H1 (cell line): ENCODE results near the gene SP7. TPM values are rescaled to one million over a fixed set of nuclear protein-coding genes. Genes with fewer than 3 reads are reported as not detected.

Experiments
- CTCF ChIA-PET: fragments of 300-600 bp; sonication (Branson Sonifier 250); formaldehyde crosslinking; loops from one replicate; lab custom pipeline; 2021; ENCODE audit not compliant: partially characterized antibody; lab: Charles Lee
- POLR2A ChIA-PET: fragments of 300-600 bp; sonication (Branson Sonifier 250); formaldehyde crosslinking; loops from one replicate; lab custom pipeline; 2021; ENCODE audit warnings: inconsistent platforms; ENCODE audit not compliant: partially characterized antibody; lab: Charles Lee
- DNase-seq, 2 experiments: peaks; one replicate each; pipeline versions ENCODE4 v3.0.0 to v3.0.0-alpha.2; 2010 to 2022; ENCODE audit warnings: low spot score in 2 of 2, low read depth in 1 of 2, mixed read lengths in 1 of 2
- FAIRE-seq: peaks from 2 replicates; lab custom pipeline; 2011; peaks lifted over from hg19 to GRCh38; lab: Jason Lieb, UNC
- H2AFZ ChIP-seq: 2 replicates; pipeline ENCODE4 v1.8.1; 2012; ENCODE audit warnings: low read length, inconsistent platforms
- H2AK5ac ChIP-seq: 2 replicates; pipeline ENCODE4 v1.6.1; 2013; ENCODE audit warnings: low read depth, low read length
- H2BK120ac ChIP-seq: replicated peaks from 2 replicates; pipeline ENCODE3; 2013; ENCODE audit warnings: low read depth, low read length, inconsistent platforms
- H2BK12ac ChIP-seq: 2 replicates; pipeline ENCODE4 v1.6.1; 2013; ENCODE audit warnings: low read depth, low read length
- H2BK15ac ChIP-seq: 2 replicates; pipeline ENCODE4 v1.6.1; 2013; ENCODE audit warnings: low read length
- H2BK20ac ChIP-seq: 2 replicates; pipeline ENCODE4 v1.6.1; 2013; ENCODE audit warnings: low read length
- H2BK5ac ChIP-seq: 2 replicates; pipeline ENCODE4 v1.6.1; 2013; ENCODE audit warnings: low read depth, low read length
- H3K14ac ChIP-seq: 2 replicates; pipeline ENCODE4 v1.6.1; 2013; ENCODE audit warnings: inconsistent platforms; ENCODE audit not compliant: insufficient read length
- H3K18ac ChIP-seq: 2 replicates; pipeline ENCODE4 v1.6.1; 2013; ENCODE audit warnings: low read length; ENCODE audit errors: extremely low read depth
- H3K23ac ChIP-seq: 2 replicates; pipeline ENCODE4 v1.6.1; 2013; ENCODE audit warnings: inconsistent platforms; ENCODE audit not compliant: insufficient read length
- H3K23me2 ChIP-seq: 2 replicates; pipeline ENCODE4 v1.6.1; 2013; ENCODE audit warnings: low read depth, low read length
- H3K27ac ChIP-seq: 2 replicates; pipeline ENCODE4 v1.6.1; 2011; ENCODE audit warnings: low read depth, low read length, inconsistent platforms
- H3K27me3 ChIP-seq, 4 experiments: replicated peaks in 1 of 4; 1 replicate in 1 of 4; 2 replicates in 3 of 4; pipeline versions ENCODE4 v1.6.1 to v1.8.1; 2011 to 2013; ENCODE audit warnings: low read length in 3 of 4, mild to moderate bottlenecking in 3 of 4, inconsistent platforms in 2 of 4, mixed read lengths in 2 of 4, moderate library complexity in 1 of 4; ENCODE audit not compliant: control insufficient read depth in 3 of 4, insufficient read depth in 3 of 4; ENCODE audit errors: extremely low read depth in 1 of 4
- H3K36me3 ChIP-seq, 4 experiments: 2 replicates each; pipeline versions ENCODE4 v1.6.1 to v1.8.1; 2011 to 2013; ENCODE audit warnings: mild to moderate bottlenecking in 4 of 4, low read length in 3 of 4, moderate library complexity in 2 of 4, control low read depth in 1 of 4, inconsistent platforms in 1 of 4; ENCODE audit not compliant: insufficient read depth in 4 of 4, control insufficient read depth in 2 of 4
- H3K4ac ChIP-seq: replicated peaks from 2 replicates; pipeline ENCODE3; 2013; ENCODE audit warnings: low read length, low read depth, mixed read lengths, inconsistent platforms; ENCODE audit not compliant: insufficient read length
- H3K4me1 ChIP-seq, 4 experiments: replicated peaks in 1 of 4; 1 replicate in 1 of 4; 2 replicates in 3 of 4; pipeline versions ENCODE4 v1.6.1 to v1.8.1; 2011 to 2013; ENCODE audit warnings: low read length in 3 of 4, inconsistent platforms in 2 of 4, mixed read lengths in 1 of 4; ENCODE audit not compliant: insufficient read depth in 4 of 4, control insufficient read depth in 3 of 4
- H3K4me2 ChIP-seq, 2 experiments: 2 replicates each; pipeline versions ENCODE4 v1.6.1 to v1.8.1; 2011 to 2013; ENCODE audit warnings: low read depth in 2 of 2, low read length in 2 of 2, control low read depth in 1 of 2, inconsistent platforms in 1 of 2, mild to moderate bottlenecking in 1 of 2; ENCODE audit not compliant: insufficient read depth in 1 of 2
- H3K4me3 ChIP-seq, 4 experiments: fragments of 200-600, 300-600 bp in 1 of 4; sonication (generic), shearing (Covaris generic), sonication (Bioruptor Twin) in 1 of 4; 2 replicates each; pipeline versions ENCODE4 v1.5.1 to v1.8.1; 2011 to 2016; ENCODE audit warnings: low read length in 4 of 4, low read depth in 3 of 4, control low read depth in 2 of 4, inconsistent platforms in 2 of 4, mild to moderate bottlenecking in 2 of 4, mixed read lengths in 1 of 4, moderate library complexity in 1 of 4; ENCODE audit not compliant: insufficient read depth in 2 of 4; ENCODE audit errors: extremely low read depth in 1 of 4
- H3K56ac ChIP-seq: replicated peaks from 2 replicates; pipeline ENCODE3; 2013; ENCODE audit warnings: low read depth, mild to moderate bottlenecking, mixed read lengths, low read length, inconsistent platforms; ENCODE audit not compliant: insufficient read length
- H3K79me1 ChIP-seq: 2 replicates; pipeline ENCODE4 v1.6.1; 2013; ENCODE audit warnings: low read depth, low read length, control low read depth
- H3K79me2 ChIP-seq, 2 experiments: 2 replicates each; pipeline versions ENCODE4 v1.6.1 to v1.8.1; 2012 to 2013; ENCODE audit warnings: low read length in 2 of 2, mild to moderate bottlenecking in 2 of 2, inconsistent platforms in 1 of 2; ENCODE audit not compliant: insufficient read depth in 2 of 2, control insufficient read depth in 1 of 2
- H3K9ac ChIP-seq, 4 experiments: replicated peaks in 1 of 4; 1 replicate in 1 of 4; 2 replicates in 3 of 4; pipeline versions ENCODE4 v1.6.1 to v1.8.1; 2011 to 2013; ENCODE audit warnings: low read depth in 3 of 4, low read length in 3 of 4, control low read depth in 2 of 4, mild to moderate bottlenecking in 2 of 4, moderate library complexity in 2 of 4, inconsistent platforms in 1 of 4; ENCODE audit errors: extremely low read depth in 1 of 4
- H3K9me3 ChIP-seq, 2 experiments: 2 replicates each; pipeline versions ENCODE4 v1.6.1 to v1.8.1; 2012 to 2013; ENCODE audit warnings: mild to moderate bottlenecking in 2 of 2, moderate library complexity in 2 of 2, control low read depth in 1 of 2, inconsistent platforms in 1 of 2, low read depth in 1 of 2, low read length in 1 of 2, mixed read lengths in 1 of 2; ENCODE audit not compliant: insufficient read depth in 2 of 2
- H4K20me1 ChIP-seq, 2 experiments: replicated peaks in 1 of 2; 2 replicates each; pipeline versions ENCODE3 to v1.8.1; 2011 to 2013; ENCODE audit warnings: inconsistent platforms in 2 of 2, low read length in 2 of 2, mild to moderate bottlenecking in 1 of 2; ENCODE audit not compliant: insufficient read depth in 2 of 2, control insufficient read depth in 1 of 2
- H4K5ac ChIP-seq: 2 replicates; pipeline ENCODE4 v1.6.1; 2013; ENCODE audit warnings: low read length, low read depth, mixed read lengths, inconsistent platforms; ENCODE audit not compliant: insufficient read length
- H4K8ac ChIP-seq: 2 replicates; pipeline ENCODE4 v1.8.0; 2013; ENCODE audit warnings: mild to moderate bottlenecking, moderate library complexity, low read length, inconsistent platforms; ENCODE audit not compliant: insufficient read depth; ENCODE audit errors: extremely low read depth
- H4K91ac ChIP-seq: replicated peaks from 2 replicates; pipeline ENCODE3; 2013; ENCODE audit warnings: low read length, mixed read lengths, inconsistent platforms; ENCODE audit not compliant: insufficient read length
- ASH2L ChIP-seq: fragments of 200-600, 300-600 bp; sonication (generic); IDR thresholded peaks from one replicate; pipeline ENCODE4 v1.7.1; 2017; ENCODE audit warnings: low read length
- BRCA1 ChIP-seq: IDR thresholded peaks from 2 replicates; pipeline ENCODE4 v1.6.1; 2012; ENCODE audit warnings: low read depth, low read length, improper control_type of control experiment
- CBX8 ChIP-seq: fragments of 300-800, 300-1000 bp; sonication (generic); IDR thresholded peaks from 2 replicates; pipeline ENCODE4 v1.7.1; 2016; ENCODE audit warnings: low read depth, low read length, borderline replicate concordance
- CTBP2 ChIP-seq: IDR thresholded peaks from 2 replicates; pipeline ENCODE4 v1.7.0; 2011; ENCODE audit warnings: borderline replicate concordance, mild to moderate bottlenecking, moderate library complexity, mixed read lengths, low read length; ENCODE audit not compliant: insufficient read depth, insufficient read length
- JUND ChIP-seq: IDR thresholded peaks from 2 replicates; pipeline ENCODE4 v1.6.1; 2011; ENCODE audit warnings: mild to moderate bottlenecking, improper control_type of control experiment, low read length
- KDM5A ChIP-seq: fragments of 200-600 bp; IDR thresholded peaks from 2 replicates; pipeline ENCODE4 v1.7.1; 2012; ENCODE audit warnings: mild to moderate bottlenecking, low read length, inconsistent platforms, mixed read lengths
- NANOG ChIP-seq: IDR thresholded peaks from 2 replicates; pipeline ENCODE4 v1.6.1; 2011; ENCODE audit warnings: low read length, low read depth, mild to moderate bottlenecking, inconsistent platforms; ENCODE audit not compliant: insufficient read depth, poor library complexity, severe bottlenecking
- RAD21 ChIP-seq, 2 experiments: IDR thresholded peaks in 1 of 2; conservative IDR thresholded peaks in 1 of 2; 2 replicates each; pipeline ENCODE4 v1.6.1; 2011; ENCODE audit warnings: low read depth in 2 of 2, low read length in 2 of 2, improper control_type of control experiment in 1 of 2, inconsistent platforms in 1 of 2, mild to moderate bottlenecking in 1 of 2, moderate library complexity in 1 of 2
- RFX5 ChIP-seq: IDR thresholded peaks from 2 replicates; pipeline ENCODE4 v1.6.1; 2011; ENCODE audit warnings: low read depth, low read length, improper control_type of control experiment, borderline replicate concordance
- SIN3A ChIP-seq, 2 experiments: IDR thresholded peaks in 1 of 2; conservative IDR thresholded peaks in 1 of 2; 2 replicates each; pipeline ENCODE4 v1.6.1; 2011 to 2012; ENCODE audit warnings: low read length in 2 of 2, improper control_type of control experiment in 1 of 2, low read depth in 1 of 2, mild to moderate bottlenecking in 1 of 2
- SIRT6 ChIP-seq: IDR thresholded peaks from one replicate; pipeline ENCODE4 v1.7.1; 2012; ENCODE audit warnings: low read length, inconsistent platforms
- SP4 ChIP-seq: IDR thresholded peaks from 2 replicates; pipeline ENCODE4 v1.6.1; 2012; ENCODE audit warnings: low read length, inconsistent platforms
- TAF1 ChIP-seq: IDR thresholded peaks from 2 replicates; pipeline ENCODE4 v1.6.1; 2011; ENCODE audit warnings: mild to moderate bottlenecking, low read depth, low read length
- WGBS, 2 experiments: shearing (Covaris generic) in 1 of 2; methylation state at CpG; one replicate each; pipeline versions ENCODE4 v1.1.6 to v1.1.7; 2013 to 2015; ENCODE audit warnings: low lambda C conversion rate in 2 of 2, mixed read lengths in 2 of 2, inconsistent platforms in 1 of 2, low coverage in 1 of 2, missing lambda C conversion rate in 1 of 2; ENCODE audit not compliant: insufficient replicate concordance in 2 of 2, insufficient coverage in 1 of 2, insufficient read length in 1 of 2; ENCODE audit errors: extremely low coverage in 1 of 2, missing lambda C conversion rate in 1 of 2; 5-methylcytosine and 5-hydroxymethylcytosine counted together
- polyA plus RNA-seq, 7 experiments: library from polyadenylated mRNA; depleted of rRNA in 3 of 7; stranded (reverse) in 5 of 7; unstranded in 2 of 7; fragments of >200 nt in 5 of 7; fragments of 200-250 nt in 2 of 7; gene quantifications; 1 replicate in 5 of 7; 2 replicates in 1 of 7; 4 replicates in 1 of 7; pipeline versions ENCODE4 v1.2.1 to v1.2.3, GENCODE V29; 2011 to 2013; ENCODE audit warnings: missing spikeins in 2 of 7, mixed read lengths in 2 of 7
- total RNA-seq: library from RNA; stranded (reverse); fragmentation: NEBNext Ultra II Directional; extraction: Animal tissue kit (Norgen Biotek cat#: 25700); gene quantifications from 2 replicates; pipeline ENCODE4 v1.2.1, GENCODE V29; 2021

Gene SP7
- total and polyA plus RNA-seq, 2 of the 8 experiments (the other 6 are each of a cell fraction or from before 2014, with no cell fraction given): 0.12 to 0.13 TPM

DNA sequence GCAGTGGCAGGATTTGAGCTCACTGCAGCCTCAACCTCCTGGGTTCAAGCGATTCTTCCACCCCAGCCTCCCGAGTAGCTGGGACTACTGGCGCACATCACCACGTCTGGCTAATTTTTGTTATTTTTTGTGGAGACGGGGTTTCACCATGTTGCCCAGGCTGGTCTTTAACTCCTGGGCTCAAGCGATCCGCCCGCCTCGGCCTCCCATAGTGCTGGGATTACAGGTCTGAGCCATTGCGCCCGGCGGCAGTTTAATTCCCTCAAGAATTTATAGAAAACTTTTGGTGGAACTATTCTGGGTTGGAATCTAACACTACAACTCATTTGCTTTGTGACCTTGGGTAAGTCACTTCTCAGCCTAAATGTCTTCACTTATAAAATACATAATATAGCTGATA lies 42.1 kb upstream of the SP7 start:
- peak overlapping the region in 1 of 2 experiments; percentile 84; a peak in 1 of 4 replicates for H3K4me2 ChIP-seq
- DNase-seq: no peak
- no peak for TF ChIP-seq SIRT6
- no peak for TF ChIP-seq SIN3A (conservative IDR thresholded peaks at IDR 0.05 in 1 of 2, IDR thresholded peaks at IDR 0.05 in 1 of 2; ENCODE audit: low read depth in 1 of 2, low read length in 2 of 2)
- TF ChIP-seq KDM5A: no peak
- TF ChIP-seq RAD21 (IDR thresholded peaks at IDR 0.05 in 1 of 2, conservative IDR thresholded peaks at IDR 0.05 in 1 of 2; ENCODE audit: low read depth in 2 of 2, low read length in 2 of 2): no peak
- no peak for TF ChIP-seq JUND
- no peak for TF ChIP-seq TAF1
- no peak for TF ChIP-seq NANOG
- TF ChIP-seq BRCA1: no peak
- no peak for TF ChIP-seq SP4
- TF ChIP-seq CTBP2: no peak
- no peak for TF ChIP-seq RFX5
- TF ChIP-seq CBX8: no peak
- TF ChIP-seq ASH2L: no peak

More for the DNA sequence above, 42.1 kb upstream of the SP7 start:
- Histone ChIP-seq H3K4me1 (peaks cover 6 to 24% (median 12%) of the 10 kb centered on the region in 4 experiments), H2BK5ac (peak overlapping the region; percentile 26; the same call in 1 of the 2 replicates), H3K27ac (no peak overlapping the region), H3K79me1 (peaks cover 10% of the 10 kb centered on the region), H3K23me2 (peaks cover 7% of the 10 kb centered on the region; the same call in 1 of the 2 replicates), H2BK12ac (peak overlapping the region; percentile 29; the same call in 1 of the 2 replicates), H3K79me2 (peaks cover 3 to 21% of the 10 kb centered on the region in 2 experiments; a peak in 3 of 4 replicates), H2AK5ac (no peak overlapping the region; the same call in 1 of the 2 replicates), H4K91ac (no peak overlapping the region), H3K4me3 (peak overlapping the region in 1 of 4 experiments; percentile 62; a peak in 1 of 8 replicates), H3K56ac (no peak overlapping the region), H3K18ac (no peak overlapping the region), H2AFZ (no peak overlapping the region), H4K8ac (no peak overlapping the region), H4K20me1 (peaks cover 0 to 10% of the 10 kb centered on the region in 2 experiments), H3K36me3 (peaks cover 13 to 18% (median 13%) of the 10 kb centered on the region in 4 experiments), H3K4ac (no peak overlapping the region), H3K9me3 (no peaks in the 10 kb centered on the region), H3K27me3 (no peaks in the 10 kb centered on the region), H4K5ac (no peak overlapping the region), H2BK15ac (no peak overlapping the region), H2BK20ac (no peak overlapping the region), H2BK120ac (no peak overlapping the region), H3K14ac (no peak overlapping the region), H3K9ac (no peak overlapping the region; a peak in 1 of 7 replicates), H3K23ac (no peak overlapping the region)
- 96% methylated on average over 12 of the region's 12 CpGs; no CpG with 5 or more reads in 1 of the 2 experiments for WGBS, 2 experiments
- CTCF ChIA-PET: interaction anchor here (0.9 to 2.5 kb wide), 5 partner anchors 24 to 127 kb away, joined by 3 to 17 read pairs (median 6); a partner anchor contains a TSS
- FAIRE-seq: no peak
- POLR2A ChIA-PET: interaction anchor here (0.6 to 2.4 kb wide), 11 partner anchors 11 to 297 kb away, joined by 3 to 19 read pairs (median 5); no protein-coding TSS in a partner anchor
